ENCODE data around the gene PGC.

Gene PGC

GRCh38 chr6:41771058-41771983 is 24.1 kb upstream of the PGC start:
- DNase-seq = no peak
- Histone ChIP-seq H3K4me3 (ENCODE audit: low read depth, low read length) (no peak overlapping the region), H2AFZ (ENCODE audit: insufficient read depth, low read length, poor library complexity) (no peak overlapping the region), H2BK120ac (ENCODE audit: insufficient read depth, low read length, poor library complexity) (no peak overlapping the region), H3K23ac (ENCODE audit: low read length) (no peak overlapping the region), H3K27me3 (ENCODE audit: insufficient read depth, low read length) (no peaks in the 10 kb centered on the region), H2BK12ac (ENCODE audit: low read length) (no peak overlapping the region), H4K12ac (ENCODE audit: low read depth, low read length) (no peak overlapping the region), H3K79me2 (ENCODE audit: control insufficient read depth, insufficient read depth, low read length, poor library complexity) (peaks cover 4% of the 10 kb centered on the region), H3K9me3 (ENCODE audit: insufficient read depth, low read depth, low read length) (no peaks in the 10 kb centered on the region), H4K91ac (ENCODE audit: low read depth, low read length) (no peak overlapping the region), H2AK5ac (ENCODE audit: low read length) (no peak overlapping the region), H3K4me1 (ENCODE audit: control insufficient read depth in 1 of 2, insufficient read depth in 2 of 2, low read length in 2 of 2) (peaks cover 25 to 29% of the 10 kb centered on the region in 2 experiments), H3K27ac (ENCODE audit: low read depth, low read length) (no peak overlapping the region), H2BK5ac (ENCODE audit: low read depth, low read length, poor library complexity) (no peak overlapping the region), H3K4ac (ENCODE audit: low read depth, low read length) (no peak overlapping the region), H3K18ac (ENCODE audit: low read length) (no peak overlapping the region), H3K4me2 (ENCODE audit: low read length) (no peak overlapping the region), H4K8ac (ENCODE audit: low read depth, low read length) (no peak overlapping the region), H3K9ac (ENCODE audit: low read length) (no peak overlapping the region), H3K14ac (ENCODE audit: low read length) (no peak overlapping the region), H3K79me1 (ENCODE audit: low read length) (peaks cover 21% of the 10 kb centered on the region), H3K36me3 (ENCODE audit: control insufficient read depth in 1 of 2, insufficient read depth in 2 of 2, low read length in 2 of 2) (peaks cover 29 to 38% of the 10 kb centered on the region in 2 experiments)
- no CpG with 5 or more reads among the region's 29 CpGs for WGBS (ENCODE audit: extremely low coverage, insufficient coverage, insufficient read length)

- Histone ChIP-seq H4K12ac (ENCODE audit: low read depth, low read length) (no peak overlapping the region), H3K4me2 (ENCODE audit: low read length) (no peak overlapping the region), H3K23ac (ENCODE audit: low read length) (no peak overlapping the region), H3K27ac (ENCODE audit: low read depth, low read length) (no peak overlapping the region), H2BK120ac (ENCODE audit: insufficient read depth, low read length, poor library complexity) (no peak overlapping the region), H2AK5ac (ENCODE audit: low read length) (peak overlapping the region; percentile 31), H4K8ac (ENCODE audit: low read depth, low read length) (no peak overlapping the region), H3K4me3 (ENCODE audit: low read depth, low read length) (no peak overlapping the region), H3K27me3 (ENCODE audit: insufficient read depth, low read length) (no peaks in the 10 kb centered on the region), H2BK12ac (ENCODE audit: low read length) (peak overlapping the region; percentile 25), H3K4ac (ENCODE audit: low read depth, low read length) (no peak overlapping the region), H3K14ac (ENCODE audit: low read length) (peak overlapping the region; percentile 4), H2AFZ (ENCODE audit: insufficient read depth, low read length, poor library complexity) (no peak overlapping the region), H2BK5ac (ENCODE audit: low read depth, low read length, poor library complexity) (no peak overlapping the region), H3K9me3 (ENCODE audit: insufficient read depth, low read depth, low read length) (no peaks in the 10 kb centered on the region), H4K91ac (ENCODE audit: low read depth, low read length) (peak overlapping the region; percentile 40), H3K18ac (ENCODE audit: low read length) (no peak overlapping the region), H3K79me1 (ENCODE audit: low read length) (peaks cover 22% of the 10 kb centered on the region), H3K79me2 (ENCODE audit: control insufficient read depth, insufficient read depth, low read length, poor library complexity) (peaks cover 4% of the 10 kb centered on the region), H3K36me3 (ENCODE audit: control insufficient read depth in 1 of 2, insufficient read depth in 2 of 2, low read length in 2 of 2) (peaks cover 29 to 38% of the 10 kb centered on the region in 2 experiments), H3K4me1 (ENCODE audit: control insufficient read depth in 1 of 2, insufficient read depth in 2 of 2, low read length in 2 of 2) (peaks cover 25 to 30% of the 10 kb centered on the region in 2 experiments), H3K9ac (ENCODE audit: low read length) (no peak overlapping the region)
- no CpG with 5 or more reads among the region's 30 CpGs for WGBS (ENCODE audit: extremely low coverage, insufficient coverage, insufficient read length)
- no peak for DNase-seq
Observed at GRCh38 chr6:41770381-41771057, 23.3 kb upstream of the PGC start.

GRCh38 chr6:41769376-41769775 is 22.2 kb upstream of the PGC start:
- Histone ChIP-seq H2BK120ac (ENCODE audit: insufficient read depth, low read length, poor library complexity) (peak overlapping the region; percentile 46), H3K4ac (ENCODE audit: low read depth, low read length) (no peak overlapping the region), H2AFZ (ENCODE audit: insufficient read depth, low read length, poor library complexity) (no peak overlapping the region), H4K91ac (ENCODE audit: low read depth, low read length) (peak overlapping the region; percentile 84), H3K4me2 (ENCODE audit: low read length) (no peak overlapping the region), H3K79me1 (ENCODE audit: low read length) (peaks cover 22% of the 10 kb centered on the region), H3K36me3 (ENCODE audit: control insufficient read depth in 1 of 2, insufficient read depth in 2 of 2, low read length in 2 of 2) (peaks cover 22 to 27% of the 10 kb centered on the region in 2 experiments), H3K9me3 (ENCODE audit: insufficient read depth, low read depth, low read length) (no peaks in the 10 kb centered on the region), H4K12ac (ENCODE audit: low read depth, low read length) (no peak overlapping the region), H3K27me3 (ENCODE audit: insufficient read depth, low read length) (no peaks in the 10 kb centered on the region), H3K79me2 (ENCODE audit: control insufficient read depth, insufficient read depth, low read length, poor library complexity) (peaks cover 4% of the 10 kb centered on the region), H3K27ac (ENCODE audit: low read depth, low read length) (peak overlapping the region; percentile 87), H2AK5ac (ENCODE audit: low read length) (peak overlapping the region; percentile 5), H3K4me1 (ENCODE audit: control insufficient read depth in 1 of 2, insufficient read depth in 2 of 2, low read length in 2 of 2) (peaks cover 25 to 30% of the 10 kb centered on the region in 2 experiments), H4K8ac (ENCODE audit: low read depth, low read length) (no peak overlapping the region), H2BK5ac (ENCODE audit: low read depth, low read length, poor library complexity) (no peak overlapping the region), H2BK12ac (ENCODE audit: low read length) (peak overlapping the region; percentile 64), H3K23ac (ENCODE audit: low read length) (no peak overlapping the region), H3K4me3 (ENCODE audit: low read depth, low read length) (no peak overlapping the region), H3K18ac (ENCODE audit: low read length) (peak overlapping the region; percentile 4), H3K9ac (ENCODE audit: low read length) (no peak overlapping the region), H3K14ac (ENCODE audit: low read length) (no peak overlapping the region)
- no peak for DNase-seq
- no CpG with 5 or more reads among the region's 8 CpGs for WGBS (ENCODE audit: extremely low coverage, insufficient coverage, insufficient read length)

GRCh38 chr6:41768545-41769308 is 21.5 kb upstream of the PGC start:
- peak overlapping the region; percentile 82 for H2BK12ac ChIP-seq (ENCODE audit: low read length)
- peak overlapping the region; percentile 77 for H2AK5ac ChIP-seq (ENCODE audit: low read length)
- no peak overlapping the region for H3K4me3 ChIP-seq (ENCODE audit: low read depth, low read length)
- H3K27me3 ChIP-seq (ENCODE audit: insufficient read depth, low read length) = no peaks in the 10 kb centered on the region
- H3K4me1 ChIP-seq (ENCODE audit: control insufficient read depth in 1 of 2, insufficient read depth in 2 of 2, low read length in 2 of 2) = peaks cover 25 to 30% of the 10 kb centered on the region in 2 experiments
- DNase-seq = no peak
- no peaks in the 10 kb centered on the region for H3K9me3 ChIP-seq (ENCODE audit: insufficient read depth, low read depth, low read length)
- H2BK5ac ChIP-seq (ENCODE audit: low read depth, low read length, poor library complexity) = peak overlapping the region; percentile 87
- H3K23ac ChIP-seq (ENCODE audit: low read length) = no peak overlapping the region
- H3K79me1 ChIP-seq (ENCODE audit: low read length) = peaks cover 22% of the 10 kb centered on the region
- H3K9ac ChIP-seq (ENCODE audit: low read length) = no peak overlapping the region
- H3K36me3 ChIP-seq (ENCODE audit: control insufficient read depth in 1 of 2, insufficient read depth in 2 of 2, low read length in 2 of 2) = peaks cover 22 to 26% of the 10 kb centered on the region in 2 experiments
- peak overlapping the region; percentile 66 for H3K4ac ChIP-seq (ENCODE audit: low read depth, low read length)
- no peak overlapping the region for H2AFZ ChIP-seq (ENCODE audit: insufficient read depth, low read length, poor library complexity)
- H3K18ac ChIP-seq (ENCODE audit: low read length) = peak overlapping the region; percentile 61
- H4K12ac ChIP-seq (ENCODE audit: low read depth, low read length) = peak overlapping the region; percentile 23
- H3K79me2 ChIP-seq (ENCODE audit: control insufficient read depth, insufficient read depth, low read length, poor library complexity) = peaks cover 4% of the 10 kb centered on the region
- H3K14ac ChIP-seq (ENCODE audit: low read length) = peak overlapping the region; percentile 62
- H2BK120ac ChIP-seq (ENCODE audit: insufficient read depth, low read length, poor library complexity) = peak overlapping the region; percentile 85
- H4K8ac ChIP-seq (ENCODE audit: low read depth, low read length) = peak overlapping the region; percentile 59
- H3K4me2 ChIP-seq (ENCODE audit: low read length) = peak overlapping the region; percentile 27
- H3K27ac ChIP-seq (ENCODE audit: low read depth, low read length) = peak overlapping the region; percentile 87
- WGBS (ENCODE audit: extremely low coverage, insufficient coverage, insufficient read length) = no CpG with 5 or more reads among the region's 10 CpGs
- peak overlapping the region; percentile 84 for H4K91ac ChIP-seq (ENCODE audit: low read depth, low read length)

All from trophoblast cell (in vitro differentiated cells and primary cell).